ENCODE data around the gene MOBP. TPM values are rescaled to one million over a fixed set of nuclear protein-coding genes. Genes with fewer than 3 reads are reported as not detected.
A peak's percentile ranks its signal among the peaks of the same experiment; 100 is the strongest.

MOBP gene
- total and polyA plus RNA-seq, 9 of the 15 experiments (the other 6 are each of a cell fraction or from before 2014, with no cell fraction given): 0.09 to 0.33 (median 0.11) TPM; not detected in 4

DNA sequence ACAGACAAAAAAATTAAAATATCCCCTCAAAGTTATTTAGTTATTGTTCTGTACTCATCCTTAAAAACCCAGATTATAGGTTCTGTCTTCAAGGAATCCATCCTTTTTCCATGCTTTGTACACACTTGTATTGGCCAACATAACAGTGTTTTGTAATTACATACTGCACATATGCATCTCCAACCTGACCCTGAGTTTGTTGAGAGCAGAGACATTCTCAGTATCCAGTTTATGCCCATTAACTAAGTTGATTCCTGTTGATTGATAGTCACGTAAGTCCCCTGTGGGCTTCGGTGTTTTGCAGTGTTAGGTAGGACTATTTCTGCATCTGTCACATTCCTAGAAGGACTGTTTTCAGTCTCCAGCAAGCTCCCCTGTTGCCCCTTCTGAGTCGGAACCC lies 33.6 kb downstream of the MOBP start:
- H3K4me3 ChIP-seq: no peak overlapping the region
- no peaks in the 10 kb centered on the region for H3K9me1 ChIP-seq (ENCODE audit: control insufficient read depth, insufficient read depth, low read length)
- BruUV-seq (replicated peaks): no TSS peak
- H3K79me2 ChIP-seq (ENCODE audit: control insufficient read depth, insufficient read depth, low read length): no peaks in the 10 kb centered on the region
- no peak overlapping the region for H3K27ac ChIP-seq (ENCODE audit: extremely low read depth, low read depth, low read length)
- peaks cover 27 to 28% of the 10 kb centered on the region in 2 experiments for H3K27me3 ChIP-seq (ENCODE audit: control insufficient read depth in 2 of 2, insufficient read depth in 2 of 2, low read length in 2 of 2)
- intact Hi-C loops (cut with micrococcal nuclease): no loop called here
- DNase-seq (ENCODE audit: extremely low read depth in 1 of 4, low spot score in 3 of 4) (no peak), ATAC-seq (no peak), FAIRE-seq (no peak)
- no peak overlapping the region for H3K4me2 ChIP-seq (ENCODE audit: insufficient read depth, low read length)
- peaks cover 0 to 8% of the 10 kb centered on the region in 2 experiments; a peak in 2 of 5 replicates for H3K4me1 ChIP-seq (replicated peaks in 1 of 2; ENCODE audit: control insufficient read depth in 2 of 2, insufficient read depth in 2 of 2, low read length in 2 of 2)
- no peak for TF ChIP-seq PCBP1 (IDR thresholded peaks at IDR 0.05; ENCODE audit: low read depth, low read length, poor library complexity, severe bottlenecking)
- no peak for TF ChIP-seq POU5F1 (IDR thresholded peaks at IDR 0.05; ENCODE audit: borderline replicate concordance, low read depth, low read length, partially characterized antibody)
- no peak for TF ChIP-seq SNIP1 (IDR thresholded peaks at IDR 0.05; ENCODE audit: low read depth)
- no peaks in the 10 kb centered on the region for H4K20me1 ChIP-seq (replicated peaks; ENCODE audit: control insufficient read depth, insufficient read depth, low read length)
- in situ Hi-C loops (cut with MboI): no loop called here
- WGBS (ENCODE audit: insufficient coverage, low coverage, missing lambda C conversion rate): 3% methylated on average over 3 of the region's 3 CpGs
- no peaks in the 10 kb centered on the region for H3K9me3 ChIP-seq (replicated peaks; ENCODE audit: control insufficient read depth, insufficient read depth, low read depth, low read length)
- POLR2A ChIA-PET: interaction anchor here (1.0 kb wide), 1 partner anchor 94 kb away, joined by 3 read pairs; the partner anchor contains the start of gene RPSA
- CTCF ChIA-PET (ENCODE audit: low intra/inter-chr PET ratio): no interaction called here
- no peaks in the 10 kb centered on the region for H3K36me3 ChIP-seq (ENCODE audit: control insufficient read depth, insufficient read depth, low read length)
- no peak overlapping the region for H3K9ac ChIP-seq (ENCODE audit: insufficient read depth in 1 of 2, low read depth in 2 of 2, low read length in 2 of 2)
- H2AFZ ChIP-seq (ENCODE audit: low read depth, low read length): no peak overlapping the region

DNA sequence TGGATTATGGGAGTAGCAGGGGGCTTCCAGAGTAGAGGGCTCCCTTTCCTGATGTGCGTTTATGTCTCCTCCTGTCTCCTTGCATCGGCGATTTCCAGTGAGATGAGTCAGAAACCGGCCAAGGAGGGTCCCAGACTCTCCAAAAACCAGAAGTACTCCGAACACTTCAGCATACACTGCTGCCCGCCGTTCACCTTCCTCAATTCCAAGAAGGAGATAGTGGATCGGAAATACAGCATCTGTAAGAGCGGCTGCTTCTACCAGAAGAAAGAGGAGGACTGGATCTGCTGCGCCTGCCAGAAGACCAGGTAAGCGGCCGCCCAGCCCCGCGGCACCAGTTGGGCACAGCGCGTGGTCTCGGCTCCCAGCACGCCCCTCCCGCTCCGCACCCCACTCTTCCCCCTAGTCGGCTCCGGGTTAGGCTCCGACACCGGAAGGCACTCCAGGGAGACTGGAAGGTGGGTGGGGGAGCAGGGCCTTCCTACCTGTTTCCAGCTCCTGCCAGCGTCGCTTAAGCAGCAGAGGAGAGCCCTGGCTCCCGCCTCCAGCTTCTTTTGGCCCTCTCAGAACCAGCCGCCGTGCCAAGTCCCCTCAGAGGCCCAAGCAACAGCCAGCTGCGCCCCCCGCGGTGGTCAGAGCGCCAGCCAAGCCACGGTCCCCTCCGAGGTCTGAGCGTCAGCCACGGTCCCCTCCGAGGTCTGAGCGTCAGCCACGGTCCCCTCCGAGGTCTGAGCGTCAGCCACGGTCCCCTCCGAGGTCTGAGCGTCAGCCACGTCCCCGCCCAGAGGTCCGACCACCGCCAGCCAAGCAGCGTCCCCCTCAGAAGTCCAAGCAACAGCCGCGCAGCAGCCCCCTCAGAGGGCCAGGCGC lies 34.7 kb downstream of the MOBP start:
- Histone ChIP-seq H3K4me1 (replicated peaks in 1 of 2; ENCODE audit: control insufficient read depth in 2 of 2, insufficient read depth in 2 of 2, low read length in 2 of 2) (peaks cover 0 to 8% of the 10 kb centered on the region in 2 experiments; a peak in 2 of 5 replicates), H3K9me1 (ENCODE audit: control insufficient read depth, insufficient read depth, low read length) (no peaks in the 10 kb centered on the region), H3K9ac (ENCODE audit: insufficient read depth in 1 of 2, low read depth in 2 of 2, low read length in 2 of 2) (no peak overlapping the region), H2AFZ (ENCODE audit: low read depth, low read length) (no peak overlapping the region), H3K4me3 (no peak overlapping the region), H3K4me2 (ENCODE audit: insufficient read depth, low read length) (no peak overlapping the region), H3K27ac (ENCODE audit: extremely low read depth, low read depth, low read length) (no peak overlapping the region), H3K27me3 (ENCODE audit: control insufficient read depth in 2 of 2, insufficient read depth in 2 of 2, low read length in 2 of 2) (peaks cover 27 to 28% of the 10 kb centered on the region in 2 experiments), H4K20me1 (replicated peaks; ENCODE audit: control insufficient read depth, insufficient read depth, low read length) (no peaks in the 10 kb centered on the region), H3K36me3 (ENCODE audit: control insufficient read depth, insufficient read depth, low read length) (no peaks in the 10 kb centered on the region), H3K9me3 (replicated peaks; ENCODE audit: control insufficient read depth, insufficient read depth, low read depth, low read length) (no peaks in the 10 kb centered on the region), H3K79me2 (ENCODE audit: control insufficient read depth, insufficient read depth, low read length) (no peaks in the 10 kb centered on the region)
- TF ChIP-seq STAG1 (CRISPR knock-in tag; IDR thresholded peaks at IDR 0.05; ENCODE audit: borderline replicate concordance) (peak; percentile 37; the same call in 1 of the 2 replicates), NR3C1 (CRISPR knock-in tag; IDR thresholded peaks at IDR 0.05) (no peak), CSDE1 (IDR thresholded peaks at IDR 0.05) (no peak), NFYB (IDR thresholded peaks at IDR 0.05; ENCODE audit: extremely low read depth, insufficient read length) (no peak), POLR2H (tag; IDR thresholded peaks at IDR 0.05; ENCODE audit: low read depth) (no peak)
- TF ChIP-seq, protein P1, sequence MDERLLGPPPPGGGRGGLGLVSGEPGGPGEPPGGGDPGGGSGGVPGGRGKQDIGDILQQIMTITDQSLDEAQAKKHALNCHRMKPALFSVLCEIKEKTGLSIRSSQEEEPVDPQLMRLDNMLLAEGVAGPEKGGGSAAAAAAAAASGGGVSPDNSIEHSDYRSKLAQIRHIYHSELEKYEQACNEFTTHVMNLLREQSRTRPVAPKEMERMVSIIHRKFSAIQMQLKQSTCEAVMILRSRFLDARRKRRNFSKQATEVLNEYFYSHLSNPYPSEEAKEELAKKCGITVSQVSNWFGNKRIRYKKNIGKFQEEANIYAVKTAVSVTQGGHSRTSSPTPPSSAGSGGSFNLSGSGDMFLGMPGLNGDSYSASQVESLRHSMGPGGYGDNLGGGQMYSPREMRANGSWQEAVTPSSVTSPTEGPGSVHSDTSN (CRISPR knock-in tag; IDR thresholded peaks at IDR 0.05; ENCODE audit: low read depth): no peak
- TF ChIP-seq, protein P1 (tag; conservative IDR thresholded peaks at IDR 0.05; ENCODE audit: low read depth): no peak
- no peak for ATAC-seq
- BruUV-seq (replicated peaks): no TSS peak
- POLR2A ChIA-PET: interaction anchor here (1.1 kb wide), 1 partner anchor 88 kb away, joined by 4 read pairs; no protein-coding TSS in a partner anchor
- CTCF ChIA-PET (ENCODE audit: low intra/inter-chr PET ratio): no interaction called here
- FAIRE-seq: no peak
- WGBS (ENCODE audit: insufficient coverage, low coverage, missing lambda C conversion rate): 2% methylated on average over 52 of the region's 53 CpGs
- intact Hi-C loops (cut with micrococcal nuclease): no loop called here
- in situ Hi-C loops (cut with MboI): no loop called here
- DNase-seq (ENCODE audit: extremely low read depth in 1 of 4, low spot score in 3 of 4): no peak

Measured in K562 (cell line).